ENCODE measurements around the gene SEZ6L.

- TF ChIP-seq CTCF (IDR thresholded peaks at IDR 0.05; ENCODE audit: low read length) (no peak), EZH2 (IDR thresholded peaks at IDR 0.05; ENCODE audit: borderline replicate concordance, low read length) (no peak)
These were observed 9.4 kb upstream of the SEZ6L start for GRCh38 chr22:26159886-26160285.
